ENCODE measurements around the gene PPM1N.

GRCh38 chr19:45473367-45473681 lies 24.9 kb upstream of the PPM1N start:
- TF ChIP-seq CTCF (IDR thresholded peaks at IDR 0.05; ENCODE audit: poor library complexity) (no peak), EZH2 (IDR thresholded peaks at IDR 0.05; ENCODE audit: borderline replicate concordance) (no peak)

Measured in hepatocyte (in vitro differentiated cells).